Transverse colon (tissue), 3 donors: ENCODE measurements around the gene TACO1.

ENCODE experiments used
- POLR2A ChIP-seq: fragments of 450-650 bp; IDR thresholded peaks from one replicate; pipeline ENCODE4 v1.6.1; 2016; ENCODE audit warnings: antibody characterized with exemption, mild to moderate bottlenecking, moderate library complexity
- TF ChIP-seq, protein P1 (sequence below), 5 experiments: fragments of 200-600 bp in 3 of 5; fragments of 450-650 bp in 2 of 5; sonication (generic) in 3 of 5; IDR thresholded peaks; 1 replicate in 2 of 5; 2 replicates in 3 of 5; pipeline ENCODE4 v1.5.1; 2016 to 2017; ENCODE audit warnings: antibody characterized with exemption in 5 of 5, inconsistent platforms in 3 of 5, mild to moderate bottlenecking in 2 of 5, moderate library complexity in 1 of 5

DNA sequence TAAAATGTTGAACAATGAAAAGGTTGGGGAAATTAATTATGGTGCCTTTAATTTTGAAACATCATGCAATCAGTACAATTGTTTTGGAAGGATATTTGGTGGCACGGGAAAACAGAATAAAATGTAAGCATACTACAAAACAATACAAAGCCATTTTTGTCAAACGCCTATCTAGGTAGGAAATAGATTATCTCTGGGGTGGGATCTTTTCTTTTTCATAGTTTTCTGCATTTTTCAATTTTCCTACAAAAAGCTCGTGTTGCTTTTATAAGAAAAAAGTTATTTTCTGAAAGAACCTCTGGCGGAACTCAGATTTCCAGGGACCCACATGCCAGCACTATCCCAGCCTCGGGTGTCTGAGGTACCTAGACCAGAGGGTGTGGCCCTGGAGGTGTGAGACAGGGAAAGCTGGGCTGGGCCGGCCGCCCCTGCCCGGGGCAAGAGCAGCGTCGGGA is 20.6 kb downstream of the TACO1 start:
- no peak for TF ChIP-seq POLR2A
- TF ChIP-seq, protein P1, sequence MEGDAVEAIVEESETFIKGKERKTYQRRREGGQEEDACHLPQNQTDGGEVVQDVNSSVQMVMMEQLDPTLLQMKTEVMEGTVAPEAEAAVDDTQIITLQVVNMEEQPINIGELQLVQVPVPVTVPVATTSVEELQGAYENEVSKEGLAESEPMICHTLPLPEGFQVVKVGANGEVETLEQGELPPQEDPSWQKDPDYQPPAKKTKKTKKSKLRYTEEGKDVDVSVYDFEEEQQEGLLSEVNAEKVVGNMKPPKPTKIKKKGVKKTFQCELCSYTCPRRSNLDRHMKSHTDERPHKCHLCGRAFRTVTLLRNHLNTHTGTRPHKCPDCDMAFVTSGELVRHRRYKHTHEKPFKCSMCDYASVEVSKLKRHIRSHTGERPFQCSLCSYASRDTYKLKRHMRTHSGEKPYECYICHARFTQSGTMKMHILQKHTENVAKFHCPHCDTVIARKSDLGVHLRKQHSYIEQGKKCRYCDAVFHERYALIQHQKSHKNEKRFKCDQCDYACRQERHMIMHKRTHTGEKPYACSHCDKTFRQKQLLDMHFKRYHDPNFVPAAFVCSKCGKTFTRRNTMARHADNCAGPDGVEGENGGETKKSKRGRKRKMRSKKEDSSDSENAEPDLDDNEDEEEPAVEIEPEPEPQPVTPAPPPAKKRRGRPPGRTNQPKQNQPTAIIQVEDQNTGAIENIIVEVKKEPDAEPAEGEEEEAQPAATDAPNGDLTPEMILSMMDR (IDR thresholded peaks at IDR 0.05), result no peak
